WTC11 (cell line): ENCODE measurements around the gene C17orf75.

Experiments used
- ARID4B ChIP-seq: sonication (generic); formaldehyde crosslinking; IDR thresholded peaks from 2 replicates; pipeline ENCODE4 v1.8.0; 2023; ENCODE audit warnings: missing genetic modification reagents, mild to moderate bottlenecking, borderline replicate concordance
- ATF3 ChIP-seq: sonication (generic); formaldehyde crosslinking; conservative IDR thresholded peaks from 2 replicates; pipeline ENCODE4 v1.8.1; 2022; ENCODE audit warnings: mild to moderate bottlenecking, missing genetic modification reagents
- CTCF ChIP-seq: fragments of 200-600 bp; IDR thresholded peaks from 2 replicates; pipeline ENCODE4 v1.8.0; 2022; ENCODE audit warnings: antibody characterized with exemption
- E2F5 ChIP-seq: sonication (generic); formaldehyde crosslinking; IDR thresholded peaks from 2 replicates; pipeline ENCODE4 v1.8.1; 2022; ENCODE audit warnings: mild to moderate bottlenecking, moderate library complexity, missing genetic modification reagents
- FOXK1 ChIP-seq: sonication (generic); formaldehyde crosslinking; IDR thresholded peaks from 2 replicates; pipeline ENCODE4 v1.8.0; 2022; ENCODE audit warnings: mild to moderate bottlenecking, moderate library complexity, missing genetic modification reagents
- IRF1 ChIP-seq: sonication (generic); formaldehyde crosslinking; IDR thresholded peaks from 2 replicates; pipeline ENCODE4 v1.8.0; 2023; ENCODE audit warnings: missing genetic modification reagents
- RELA ChIP-seq: sonication (generic); formaldehyde crosslinking; IDR thresholded peaks from 2 replicates; pipeline ENCODE4 v1.8.1; 2022; ENCODE audit warnings: missing genetic modification reagents, mild to moderate bottlenecking, borderline replicate concordance
- SMAD4 ChIP-seq: sonication (generic); formaldehyde crosslinking; IDR thresholded peaks from 2 replicates; pipeline ENCODE4 v1.8.0; 2022; ENCODE audit warnings: mild to moderate bottlenecking, missing genetic modification reagents
- TCF7 ChIP-seq: sonication (generic); formaldehyde crosslinking; IDR thresholded peaks from 2 replicates; pipeline ENCODE4 v1.8.0; 2022; ENCODE audit warnings: mild to moderate bottlenecking, low read depth, missing genetic modification reagents, moderate library complexity
- ZNF121 ChIP-seq: sonication (generic); formaldehyde crosslinking; IDR thresholded peaks from 2 replicates; pipeline ENCODE4 v1.8.0; 2023; ENCODE audit warnings: missing genetic modification reagents

GRCh38 chr17:32279891-32280716 is 61.9 kb downstream of the C17orf75 start:
- TF ChIP-seq E2F5 (CRISPR knock-in tag) (0 out of 2 replicates have a peak, but pooled peaks have one; percentile 37), CTCF (no peak), ZNF121 (no peak), RELA (no peak), IRF1 (CRISPR knock-in tag) (no peak), ARID4B (no peak), TCF7 (no peak), FOXK1 (CRISPR knock-in tag) (no peak), ATF3 (CRISPR knock-in tag) (no peak), SMAD4 (no peak)
